Parathyroid adenoma (tissue), 2 donors: Measurements from ENCODE around the gene RXFP1.

Experiments used
- H2AFZ ChIP-seq: fragments of 300-600 bp; sonication (generic); one replicate; pipeline ENCODE4 v1.7.0; 2017; ENCODE audit warnings: antibody characterized with exemption, mild to moderate bottlenecking
- H3K27ac ChIP-seq: fragments of 300-600 bp; sonication (generic); one replicate; pipeline ENCODE4 v1.7.0; 2017
- H3K27me3 ChIP-seq: fragments of 300-600 bp; sonication (generic); one replicate; pipeline ENCODE4 v1.7.0; 2017; ENCODE audit warnings: low read length; ENCODE audit not compliant: control insufficient read depth, insufficient read depth
- H3K36me3 ChIP-seq: fragments of 300-600 bp; sonication (generic); one replicate; pipeline ENCODE4 v1.7.0; 2017; ENCODE audit warnings: low read length; ENCODE audit not compliant: control insufficient read depth, insufficient read depth
- H3K4me1 ChIP-seq: fragments of 300-600 bp; sonication (generic); one replicate; pipeline ENCODE4 v1.7.0; 2017; ENCODE audit warnings: control low read depth
- H3K4me2 ChIP-seq: fragments of 300-600 bp; sonication (generic); one replicate; pipeline ENCODE4 v1.7.0; 2017; ENCODE audit warnings: low read length
- H3K4me3 ChIP-seq: fragments of 300-600 bp; sonication (generic); one replicate; pipeline ENCODE4 v1.7.0; 2017; ENCODE audit warnings: low read depth, low read length
- H3K79me2 ChIP-seq: fragments of 300-600 bp; sonication (generic); one replicate; pipeline ENCODE4 v1.7.0; 2017; ENCODE audit warnings: control low read depth
- H3K9ac ChIP-seq: fragments of 300-600 bp; sonication (generic); one replicate; pipeline ENCODE4 v1.7.0; 2017; ENCODE audit warnings: mild to moderate bottlenecking
- H3K9me3 ChIP-seq: fragments of 300-600 bp; sonication (generic); one replicate; pipeline ENCODE4 v1.7.0; 2017; ENCODE audit warnings: low read length; ENCODE audit not compliant: control insufficient read depth
- TF ChIP-seq, protein P1 (sequence below): fragments of 300-600 bp; sonication (generic); IDR thresholded peaks from one replicate; pipeline ENCODE4 v1.7.0; 2017; ENCODE audit warnings: antibody characterized with exemption, mild to moderate bottlenecking
- donor health status: primary hyperparathyroidism.

RXFP1 gene

DNA sequence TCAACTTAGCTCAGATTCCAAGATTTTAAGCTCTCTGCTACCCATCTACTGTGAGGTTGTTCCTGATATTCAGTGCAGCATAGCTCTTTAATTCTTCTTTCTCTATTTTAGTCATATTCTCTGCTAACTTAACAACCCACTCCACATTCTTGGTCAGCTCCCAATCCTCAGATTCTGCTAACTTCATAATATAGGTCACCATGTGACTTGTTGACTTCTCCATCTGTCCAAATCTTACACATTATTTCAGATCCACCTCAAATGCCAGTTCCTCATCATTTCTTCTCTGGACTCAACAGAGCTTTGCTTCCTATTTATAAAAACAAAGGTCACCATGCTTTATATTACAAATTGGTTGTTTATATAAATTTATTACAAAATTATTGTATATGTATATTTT, 29.3 kb upstream of the RXFP1 start:
- TF ChIP-seq, protein P1, sequence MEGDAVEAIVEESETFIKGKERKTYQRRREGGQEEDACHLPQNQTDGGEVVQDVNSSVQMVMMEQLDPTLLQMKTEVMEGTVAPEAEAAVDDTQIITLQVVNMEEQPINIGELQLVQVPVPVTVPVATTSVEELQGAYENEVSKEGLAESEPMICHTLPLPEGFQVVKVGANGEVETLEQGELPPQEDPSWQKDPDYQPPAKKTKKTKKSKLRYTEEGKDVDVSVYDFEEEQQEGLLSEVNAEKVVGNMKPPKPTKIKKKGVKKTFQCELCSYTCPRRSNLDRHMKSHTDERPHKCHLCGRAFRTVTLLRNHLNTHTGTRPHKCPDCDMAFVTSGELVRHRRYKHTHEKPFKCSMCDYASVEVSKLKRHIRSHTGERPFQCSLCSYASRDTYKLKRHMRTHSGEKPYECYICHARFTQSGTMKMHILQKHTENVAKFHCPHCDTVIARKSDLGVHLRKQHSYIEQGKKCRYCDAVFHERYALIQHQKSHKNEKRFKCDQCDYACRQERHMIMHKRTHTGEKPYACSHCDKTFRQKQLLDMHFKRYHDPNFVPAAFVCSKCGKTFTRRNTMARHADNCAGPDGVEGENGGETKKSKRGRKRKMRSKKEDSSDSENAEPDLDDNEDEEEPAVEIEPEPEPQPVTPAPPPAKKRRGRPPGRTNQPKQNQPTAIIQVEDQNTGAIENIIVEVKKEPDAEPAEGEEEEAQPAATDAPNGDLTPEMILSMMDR: no peak
- H3K4me2 ChIP-seq: no peak overlapping the region
- no peak overlapping the region for H2AFZ ChIP-seq
- H3K36me3 ChIP-seq: no peaks in the 10 kb centered on the region
- H3K79me2 ChIP-seq: no peaks in the 10 kb centered on the region
- H3K9me3 ChIP-seq: no peaks in the 10 kb centered on the region
- H3K27ac ChIP-seq: no peak overlapping the region
- no peak overlapping the region for H3K4me3 ChIP-seq
- H3K9ac ChIP-seq: no peak overlapping the region
- no peaks in the 10 kb centered on the region for H3K4me1 ChIP-seq
- no peaks in the 10 kb centered on the region for H3K27me3 ChIP-seq

DNA sequence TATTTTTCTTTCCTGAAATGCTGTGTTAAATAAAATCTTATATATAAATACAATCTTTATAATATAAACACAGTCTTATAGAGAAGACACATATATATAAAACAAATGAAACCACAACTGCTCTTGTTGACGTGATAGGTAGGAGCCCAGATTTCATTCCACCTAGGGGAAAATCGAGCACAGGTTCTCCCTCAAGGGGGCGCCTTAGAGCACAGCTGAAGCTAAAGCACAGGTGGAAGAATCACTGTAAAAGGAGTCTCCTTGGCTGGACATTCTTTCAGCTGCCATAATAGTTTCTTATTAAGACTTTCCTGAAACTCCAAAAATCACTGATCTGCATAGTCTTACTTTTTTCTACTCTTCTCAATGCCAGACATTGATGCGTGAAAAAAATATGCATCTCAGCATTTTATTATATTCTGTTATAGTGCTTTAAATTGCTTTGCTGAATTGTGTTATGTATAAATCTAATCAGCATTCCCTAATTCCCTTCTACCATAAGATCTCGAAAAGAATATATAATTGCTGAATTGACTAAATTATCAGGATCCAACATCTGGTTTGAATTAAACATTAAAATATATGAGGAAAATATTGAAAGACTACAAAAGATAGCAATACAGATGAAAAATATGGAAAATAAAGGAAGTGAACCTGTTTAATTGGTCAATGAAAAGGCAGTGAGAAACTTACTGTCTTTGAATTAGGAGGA, 25.5 kb upstream of the RXFP1 start:
- no peak overlapping the region for H3K4me2 ChIP-seq
- TF ChIP-seq, protein P1: no peak
- H3K9ac ChIP-seq: no peak overlapping the region
- H3K79me2 ChIP-seq: no peaks in the 10 kb centered on the region
- H3K4me3 ChIP-seq: no peak overlapping the region
- H3K36me3 ChIP-seq: no peaks in the 10 kb centered on the region
- H3K4me1 ChIP-seq: no peaks in the 10 kb centered on the region
- H2AFZ ChIP-seq: no peak overlapping the region
- H3K9me3 ChIP-seq: no peaks in the 10 kb centered on the region
- H3K27ac ChIP-seq: no peak overlapping the region
- no peaks in the 10 kb centered on the region for H3K27me3 ChIP-seq

DNA sequence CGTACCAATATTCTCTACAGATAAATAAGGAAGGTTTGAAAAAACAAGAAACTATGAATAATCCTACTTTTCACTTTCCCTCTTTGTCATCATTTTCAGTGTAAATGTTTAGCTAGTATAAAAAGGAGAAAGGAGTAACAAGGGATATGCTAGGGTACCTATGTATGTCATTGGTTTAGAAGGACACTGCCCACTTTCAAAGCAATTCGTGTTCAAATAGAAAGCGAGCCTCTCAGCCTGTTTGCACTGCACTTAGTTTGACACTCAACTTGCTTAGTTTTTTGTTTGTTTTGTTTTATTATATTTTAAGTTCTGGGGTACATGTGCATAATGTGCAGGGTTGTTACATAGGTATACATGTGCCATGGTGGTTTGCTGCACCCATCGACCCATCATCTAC, 21.6 kb upstream of the RXFP1 start:
- TF ChIP-seq, protein P1: no peak
- Histone ChIP-seq H3K4me2 (no peak overlapping the region), H3K9ac (no peak overlapping the region), H2AFZ (no peak overlapping the region), H3K27me3 (no peaks in the 10 kb centered on the region), H3K4me1 (no peaks in the 10 kb centered on the region), H3K79me2 (no peaks in the 10 kb centered on the region), H3K36me3 (no peaks in the 10 kb centered on the region), H3K4me3 (no peak overlapping the region), H3K27ac (no peak overlapping the region), H3K9me3 (peaks cover 3% of the 10 kb centered on the region)

DNA sequence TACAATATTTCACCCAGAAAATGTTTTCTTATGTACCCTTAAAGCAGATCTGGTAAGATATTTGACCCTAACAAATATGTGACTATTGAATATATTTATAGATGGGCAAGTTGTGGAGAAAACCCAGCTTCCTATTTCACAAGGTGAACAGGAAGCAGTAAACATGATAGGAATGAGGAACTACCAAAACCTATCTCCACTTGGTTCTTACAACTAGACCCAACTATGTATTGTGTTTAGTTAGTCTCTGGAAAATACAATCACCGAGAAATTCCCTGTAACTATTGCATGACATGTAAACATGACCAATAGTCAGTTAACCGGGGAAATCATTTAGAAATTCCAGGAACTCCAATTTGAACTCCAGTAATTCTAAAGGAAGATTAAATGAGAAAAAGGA, 8.4 kb upstream of the RXFP1 start:
- Histone ChIP-seq H3K4me2 (no peak overlapping the region), H3K9ac (no peak overlapping the region), H3K27ac (no peak overlapping the region), H3K4me3 (no peak overlapping the region), H3K36me3 (no peaks in the 10 kb centered on the region), H2AFZ (no peak overlapping the region), H3K9me3 (no peaks in the 10 kb centered on the region), H3K4me1 (no peaks in the 10 kb centered on the region), H3K27me3 (no peaks in the 10 kb centered on the region), H3K79me2 (no peaks in the 10 kb centered on the region)
- TF ChIP-seq, protein P1: no peak

DNA sequence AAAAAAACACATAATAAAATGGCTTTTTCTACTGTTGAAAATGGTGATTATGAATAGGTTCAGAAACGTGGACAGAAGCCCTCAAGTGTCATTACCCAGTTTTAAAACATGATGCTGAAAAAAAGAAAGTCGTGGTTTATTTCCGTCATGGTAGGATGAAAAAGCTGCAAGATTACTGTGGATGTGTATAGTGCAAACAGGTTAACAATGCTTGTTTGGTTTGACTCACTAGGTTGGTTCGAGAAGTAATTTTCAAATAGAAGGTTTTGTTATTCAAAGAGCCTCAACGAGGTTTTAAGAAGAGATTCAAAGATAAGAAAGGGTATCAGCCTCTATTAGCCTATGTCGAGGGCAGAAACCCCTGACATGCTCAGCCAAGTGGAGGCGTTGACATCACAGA, 2.5 kb upstream of the RXFP1 start:
- Histone ChIP-seq H3K36me3 (no peaks in the 10 kb centered on the region), H3K4me2 (no peak overlapping the region), H3K9me3 (no peaks in the 10 kb centered on the region), H3K9ac (no peak overlapping the region), H3K4me3 (no peak overlapping the region), H3K27ac (no peak overlapping the region), H3K79me2 (no peaks in the 10 kb centered on the region), H3K27me3 (no peaks in the 10 kb centered on the region), H2AFZ (no peak overlapping the region), H3K4me1 (no peaks in the 10 kb centered on the region)
- TF ChIP-seq, protein P1: no peak
